Neutrophil (primary cell): ENCODE results near the gene IL23A.

Experiments used
- H3K27ac ChIP-seq: fragments of 200-600 bp; sonication (generic); 2 replicates; pipeline ENCODE4 v1.5.1; 2016; ENCODE audit warnings: mild to moderate bottlenecking, moderate library complexity
- H3K27me3 ChIP-seq: fragments of 200-600 bp; sonication (generic); 2 replicates; pipeline ENCODE4 v1.6.0; 2016; ENCODE audit warnings: mild to moderate bottlenecking
- H3K36me3 ChIP-seq: fragments of 200-600 bp; sonication (generic); 2 replicates; pipeline ENCODE4 v1.5.1; 2017
- H3K4me1 ChIP-seq, 2 experiments: fragments of 200-600 bp in 1 of 2; sonication (generic) in 1 of 2; 1 replicate in 1 of 2; 2 replicates in 1 of 2; pipeline versions ENCODE4 v1.5.1 to v1.6.1; 2013 to 2016; ENCODE audit warnings: low read depth in 1 of 2, low read length in 1 of 2, mild to moderate bottlenecking in 1 of 2, moderate library complexity in 1 of 2; ENCODE audit not compliant: control insufficient read depth in 1 of 2, insufficient read depth in 1 of 2
- H3K4me3 ChIP-seq, 2 experiments: fragments of 200-600 bp in 1 of 2; sonication (generic) in 1 of 2; 1 replicate in 1 of 2; 2 replicates in 1 of 2; pipeline ENCODE4 v1.5.1; 2013 to 2016; ENCODE audit warnings: low read depth in 1 of 2, low read length in 1 of 2, mild to moderate bottlenecking in 1 of 2, moderate library complexity in 1 of 2
- H3K9me3 ChIP-seq: fragments of 200-600 bp; sonication (generic); 2 replicates; pipeline ENCODE4 v1.5.1; 2016
- TF ChIP-seq, protein P1 (sequence below): fragments of 200-600 bp; sonication (generic); IDR thresholded peaks from 2 replicates; pipeline ENCODE4 v1.5.1; 2016; ENCODE audit warnings: antibody characterized with exemption

IL23A gene

DNA sequence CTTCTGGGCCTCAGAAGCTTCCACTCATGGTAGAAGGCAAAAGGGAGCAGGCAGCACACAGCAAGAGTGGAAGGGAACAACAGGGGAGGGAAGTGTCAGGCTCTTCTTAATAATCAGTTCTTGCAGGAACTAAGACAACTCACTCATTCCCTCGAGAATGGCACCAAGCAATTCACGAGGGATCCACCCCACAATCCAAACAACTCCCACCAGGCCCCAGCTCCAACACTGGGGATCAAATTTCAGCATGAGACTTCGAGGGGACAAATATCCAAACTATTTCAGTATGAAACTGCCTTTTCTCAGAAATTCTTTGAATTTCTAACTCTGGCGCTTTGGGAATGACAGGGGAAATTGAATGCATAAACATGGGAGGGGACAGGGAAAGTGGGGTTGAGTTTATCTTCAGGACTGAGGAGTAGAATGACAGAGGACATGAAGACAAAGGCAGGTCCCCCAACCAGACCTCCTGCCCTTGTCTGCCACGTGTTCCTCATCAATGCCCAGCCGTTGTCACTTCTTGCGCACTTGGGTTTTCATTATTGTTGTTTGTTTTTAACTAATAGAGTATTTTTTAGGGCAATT lies 48.6 kb downstream of the IL23A start:
- no peak overlapping the region for H3K4me3 ChIP-seq
- TF ChIP-seq, protein P1, sequence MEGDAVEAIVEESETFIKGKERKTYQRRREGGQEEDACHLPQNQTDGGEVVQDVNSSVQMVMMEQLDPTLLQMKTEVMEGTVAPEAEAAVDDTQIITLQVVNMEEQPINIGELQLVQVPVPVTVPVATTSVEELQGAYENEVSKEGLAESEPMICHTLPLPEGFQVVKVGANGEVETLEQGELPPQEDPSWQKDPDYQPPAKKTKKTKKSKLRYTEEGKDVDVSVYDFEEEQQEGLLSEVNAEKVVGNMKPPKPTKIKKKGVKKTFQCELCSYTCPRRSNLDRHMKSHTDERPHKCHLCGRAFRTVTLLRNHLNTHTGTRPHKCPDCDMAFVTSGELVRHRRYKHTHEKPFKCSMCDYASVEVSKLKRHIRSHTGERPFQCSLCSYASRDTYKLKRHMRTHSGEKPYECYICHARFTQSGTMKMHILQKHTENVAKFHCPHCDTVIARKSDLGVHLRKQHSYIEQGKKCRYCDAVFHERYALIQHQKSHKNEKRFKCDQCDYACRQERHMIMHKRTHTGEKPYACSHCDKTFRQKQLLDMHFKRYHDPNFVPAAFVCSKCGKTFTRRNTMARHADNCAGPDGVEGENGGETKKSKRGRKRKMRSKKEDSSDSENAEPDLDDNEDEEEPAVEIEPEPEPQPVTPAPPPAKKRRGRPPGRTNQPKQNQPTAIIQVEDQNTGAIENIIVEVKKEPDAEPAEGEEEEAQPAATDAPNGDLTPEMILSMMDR, result no peak

GRCh38 chr12:56389412-56389811 lies 50.7 kb downstream of the IL23A start:
- H3K9me3 ChIP-seq, result no peaks in the 10 kb centered on the region
- no peaks in the 10 kb centered on the region for H3K4me1 ChIP-seq
- no peak overlapping the region for H3K27ac ChIP-seq
- TF ChIP-seq, protein P1, result no peak
- no peak overlapping the region for H3K4me3 ChIP-seq
- H3K36me3 ChIP-seq, result no peaks in the 10 kb centered on the region
- no peaks in the 10 kb centered on the region for H3K27me3 ChIP-seq

More for the DNA sequence above, 48.6 kb downstream of the IL23A start:
- H3K9me3 ChIP-seq, result no peaks in the 10 kb centered on the region
- no peaks in the 10 kb centered on the region for H3K4me1 ChIP-seq
- no peaks in the 10 kb centered on the region for H3K27me3 ChIP-seq
- no peak overlapping the region for H3K27ac ChIP-seq
- no peaks in the 10 kb centered on the region for H3K36me3 ChIP-seq
